ENCODE results near the gene NCDN.
"Not testable (repeated sequence)": the region's sequence is repeated elsewhere in the genome, so short reads cannot be mapped to it uniquely, and the experiment has no call there.

Gene NCDN

DNA sequence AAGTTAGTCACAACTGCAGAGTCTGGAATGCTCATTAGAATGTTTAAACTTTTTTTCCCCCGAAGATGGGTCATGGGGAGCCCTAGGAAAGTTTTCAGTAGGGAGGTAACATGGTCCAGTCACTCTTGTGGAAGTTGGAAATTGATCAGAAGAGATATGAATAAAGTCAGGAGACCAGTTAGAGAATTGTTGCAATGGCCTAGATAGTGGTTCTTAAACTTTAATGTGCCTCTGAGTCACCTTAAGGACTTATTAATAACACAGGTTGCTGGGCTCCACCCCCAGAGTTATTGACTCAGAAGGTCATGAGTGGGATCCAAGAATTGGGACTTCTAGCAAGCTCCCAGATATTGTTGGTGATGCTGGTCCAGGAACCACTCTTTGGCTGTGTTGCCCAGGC is 12.3 kb downstream of the NCDN start:
- DNase-seq: no peak

DNA sequence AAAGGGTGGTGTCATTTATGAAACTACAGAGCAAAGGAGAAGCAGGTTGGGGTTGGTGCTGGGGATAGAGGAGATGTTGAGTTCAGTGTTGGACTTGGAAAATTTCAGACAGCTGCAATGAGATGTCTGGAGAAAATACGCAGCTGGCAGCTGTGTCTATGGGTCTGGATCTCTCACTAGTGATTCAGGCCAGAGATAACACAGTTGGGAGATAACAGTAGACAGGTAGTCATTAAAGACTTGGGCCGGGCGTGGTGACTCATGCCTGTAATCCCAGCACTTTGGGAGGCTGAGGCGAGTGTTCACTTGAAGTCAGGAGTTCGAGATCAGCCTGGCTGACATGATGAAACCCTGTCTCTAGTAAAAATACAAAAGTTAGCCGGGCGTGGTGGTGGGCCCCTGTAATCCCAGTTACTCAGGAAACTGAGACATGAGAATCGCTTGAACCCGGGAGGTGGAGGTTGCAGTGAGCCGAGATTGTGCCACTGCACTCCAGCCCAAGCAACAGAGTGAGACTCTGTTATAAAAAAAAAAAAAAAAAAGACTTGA is 13.1 kb downstream of the NCDN start:
- no peak for DNase-seq

DNA sequence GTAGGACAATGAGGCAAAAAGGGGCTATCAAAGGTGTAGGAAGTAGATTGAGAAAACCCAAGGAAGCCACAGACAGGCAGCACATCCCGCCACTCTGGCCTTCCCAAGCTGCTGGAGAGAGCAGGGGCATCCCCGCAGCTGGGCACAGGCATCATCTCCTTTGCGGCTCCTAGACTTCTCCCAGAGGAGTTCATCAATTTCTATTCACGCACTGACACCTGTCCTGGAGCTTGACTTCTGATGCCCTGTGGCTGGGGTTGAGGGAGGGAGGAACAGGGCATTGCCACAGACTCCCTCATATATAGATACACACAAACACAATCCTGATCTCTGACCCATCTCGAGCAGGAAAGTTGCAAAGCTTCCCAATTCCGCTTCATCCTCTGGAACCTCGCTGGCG is 13.7 kb downstream of the NCDN start:
- DNase-seq: no peak

- no peak for DNase-seq
Observed at GRCh38 chr1:35572296-35572695, 14.7 kb downstream of the NCDN start.

GRCh38 chr1:35573198-35574124 is 15.9 kb downstream of the NCDN start, which contains the start of gene TFAP2E:
Gene TFAP2E, plus strand, starts transcription at chr1:35573314. Its CDS starts 264 bp downstream, at chr1:35573578.
- DNase-seq: no peak

- no peak for DNase-seq
Observed at GRCh38 chr1:35574125-35574654, 16.6 kb downstream of the NCDN start.

DNA sequence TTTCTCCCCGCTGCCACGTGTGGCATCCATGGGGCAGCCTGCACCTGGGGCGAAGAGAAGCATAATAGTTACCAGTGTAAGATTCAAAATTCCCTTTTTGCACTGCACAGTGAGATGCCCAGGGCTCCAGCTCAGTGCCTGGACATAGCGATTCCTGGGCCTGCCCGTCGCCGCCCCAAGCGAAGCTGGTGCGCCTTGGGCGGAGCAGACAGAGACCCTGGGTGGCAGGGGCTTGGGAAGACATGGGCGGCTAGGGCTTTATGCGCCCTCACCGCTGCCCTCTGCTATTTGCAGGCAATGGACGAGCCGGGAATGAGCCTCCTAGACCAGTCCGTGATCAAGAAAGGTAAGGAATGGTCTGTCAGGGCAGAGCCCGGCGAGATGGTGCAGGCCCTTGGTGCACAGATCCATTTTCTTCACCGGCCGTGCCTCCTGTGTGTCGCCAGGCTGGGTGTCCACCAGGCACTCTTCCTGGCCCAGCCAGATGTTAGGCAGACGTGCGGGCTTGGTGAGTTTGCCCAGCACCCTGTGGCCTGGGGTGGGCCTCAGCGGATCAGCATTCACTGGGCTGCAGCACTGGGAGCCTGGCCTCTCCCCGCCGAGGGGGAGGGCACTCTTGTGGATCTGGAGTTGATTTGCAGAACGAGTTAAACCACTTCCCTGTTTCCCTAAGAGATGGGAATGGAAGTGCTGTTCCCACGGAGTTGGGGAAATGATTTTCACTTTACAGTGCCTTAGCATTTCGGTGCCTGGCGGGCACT is 17.2 kb downstream of the NCDN start:
- no peak for DNase-seq

DNA sequence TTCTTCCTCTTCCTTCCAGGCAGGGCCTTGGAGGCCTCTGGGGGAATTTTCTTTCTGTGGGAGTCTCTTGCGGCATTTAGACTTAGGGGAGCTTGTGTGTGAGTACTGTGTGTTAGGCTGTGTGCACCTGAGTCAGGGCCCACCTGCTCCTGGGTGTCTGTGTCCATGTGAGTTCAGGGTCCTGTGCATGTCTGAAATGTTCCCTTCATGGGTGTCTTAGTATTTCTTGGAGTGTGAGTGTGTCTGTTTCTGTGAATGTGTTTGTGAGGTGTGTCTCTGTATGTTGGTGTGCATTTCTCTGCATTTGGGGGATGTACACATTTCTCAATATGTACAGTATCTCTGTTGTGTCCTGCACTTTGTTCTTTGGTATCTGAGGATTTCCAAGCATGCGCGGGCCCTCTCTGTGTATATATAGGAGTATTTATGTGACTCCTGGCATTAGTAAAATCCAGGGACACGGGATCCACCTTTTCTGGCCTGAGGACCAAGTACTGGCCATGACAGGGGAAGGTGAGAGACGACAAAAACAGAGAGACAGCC is 17.9 kb downstream of the NCDN start:
- DNase-seq: no peak

GRCh38 chr1:35576061-35576765 is 18.6 kb downstream of the NCDN start:
- no peak for DNase-seq

DNA sequence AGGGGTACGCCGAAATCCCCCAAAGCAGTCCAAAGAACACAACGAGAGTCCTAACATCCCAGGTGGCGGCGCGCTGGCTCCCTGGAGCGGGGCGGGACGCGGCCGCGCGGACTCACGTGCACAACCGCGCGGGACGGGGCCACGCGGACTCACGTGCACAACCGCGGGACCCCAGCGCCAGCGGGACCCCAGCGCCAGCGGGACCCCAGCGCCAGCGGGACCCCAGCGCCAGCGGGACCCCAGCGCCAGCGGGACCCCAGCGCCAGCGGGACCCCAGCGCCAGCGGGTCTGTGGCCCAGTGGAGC is 19.1 kb downstream of the NCDN start:
- not testable (repeated sequence) for DNase-seq

- peak; percentile 31 for DNase-seq
Observed at GRCh38 chr1:35577071-35577998, 19.7 kb downstream of the NCDN start.

GRCh38 chr1:35580949-35581388 is 23.4 kb downstream of the NCDN start:
- no peak for DNase-seq

DNA sequence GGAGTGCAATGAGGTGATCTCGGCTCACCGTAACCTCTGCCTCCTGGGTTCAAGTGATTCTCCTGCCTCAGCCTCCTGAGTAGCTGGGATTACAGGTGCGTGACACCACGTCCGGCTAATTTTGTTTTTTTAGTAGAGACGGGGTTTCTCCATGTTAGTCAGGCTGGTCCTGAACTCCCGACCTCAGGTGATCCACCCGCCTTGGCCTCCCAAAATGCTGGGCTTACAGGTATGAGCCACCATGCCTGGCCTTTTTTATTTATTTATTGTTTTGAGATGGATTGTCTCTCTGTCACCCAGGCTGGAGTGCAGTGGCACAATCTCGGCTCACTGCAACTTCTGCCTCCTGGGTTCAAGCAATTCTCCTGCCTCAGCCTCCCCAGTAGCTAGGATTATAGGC is 24.0 kb downstream of the NCDN start:
- not testable (repeated sequence) for DNase-seq

GRCh38 chr1:35585281-35585680 is 27.7 kb downstream of the NCDN start:
- DNase-seq: no peak

- not testable (repeated sequence) for DNase-seq
Observed at GRCh38 chr1:35585805-35586204, 28.2 kb downstream of the NCDN start.

- no peak for DNase-seq
Observed at GRCh38 chr1:35586808-35587207, 29.2 kb downstream of the NCDN start.

- no peak for DNase-seq
Observed at GRCh38 chr1:35587736-35588135, 30.1 kb downstream of the NCDN start.

DNA sequence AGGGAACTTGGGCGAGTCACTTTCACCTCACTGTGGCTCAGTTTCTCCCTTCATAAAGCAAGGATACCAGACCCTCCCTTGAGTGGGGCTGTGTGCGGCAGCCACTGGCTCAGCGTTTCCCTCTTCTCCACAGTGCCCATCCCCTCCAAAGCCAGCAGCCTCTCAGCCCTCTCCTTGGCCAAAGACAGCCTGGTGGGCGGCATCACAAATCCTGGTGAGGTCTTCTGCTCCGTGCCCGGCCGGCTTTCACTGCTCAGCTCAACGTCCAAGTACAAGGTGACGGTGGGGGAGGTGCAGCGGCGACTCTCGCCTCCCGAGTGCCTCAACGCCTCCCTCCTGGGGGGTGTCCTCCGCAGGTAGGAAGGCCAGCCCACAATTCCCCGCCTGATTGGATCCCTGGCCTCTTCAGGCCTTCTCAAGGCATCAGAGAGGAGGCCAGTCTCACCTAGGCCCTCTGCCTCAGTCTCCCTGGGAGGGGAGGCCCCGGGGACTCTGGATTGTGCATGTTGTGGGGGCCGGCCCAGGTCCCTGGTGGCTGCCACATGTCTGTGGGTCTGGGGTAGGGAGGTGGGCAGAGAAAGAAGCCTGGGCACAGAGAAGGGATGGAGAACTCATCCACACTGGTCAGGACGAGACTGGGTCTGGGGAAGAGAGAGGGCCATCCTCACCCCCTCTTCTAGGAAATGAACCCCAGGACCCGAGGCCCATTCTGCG is 30.8 kb downstream of the NCDN start:
- DNase-seq: no peak

DNA sequence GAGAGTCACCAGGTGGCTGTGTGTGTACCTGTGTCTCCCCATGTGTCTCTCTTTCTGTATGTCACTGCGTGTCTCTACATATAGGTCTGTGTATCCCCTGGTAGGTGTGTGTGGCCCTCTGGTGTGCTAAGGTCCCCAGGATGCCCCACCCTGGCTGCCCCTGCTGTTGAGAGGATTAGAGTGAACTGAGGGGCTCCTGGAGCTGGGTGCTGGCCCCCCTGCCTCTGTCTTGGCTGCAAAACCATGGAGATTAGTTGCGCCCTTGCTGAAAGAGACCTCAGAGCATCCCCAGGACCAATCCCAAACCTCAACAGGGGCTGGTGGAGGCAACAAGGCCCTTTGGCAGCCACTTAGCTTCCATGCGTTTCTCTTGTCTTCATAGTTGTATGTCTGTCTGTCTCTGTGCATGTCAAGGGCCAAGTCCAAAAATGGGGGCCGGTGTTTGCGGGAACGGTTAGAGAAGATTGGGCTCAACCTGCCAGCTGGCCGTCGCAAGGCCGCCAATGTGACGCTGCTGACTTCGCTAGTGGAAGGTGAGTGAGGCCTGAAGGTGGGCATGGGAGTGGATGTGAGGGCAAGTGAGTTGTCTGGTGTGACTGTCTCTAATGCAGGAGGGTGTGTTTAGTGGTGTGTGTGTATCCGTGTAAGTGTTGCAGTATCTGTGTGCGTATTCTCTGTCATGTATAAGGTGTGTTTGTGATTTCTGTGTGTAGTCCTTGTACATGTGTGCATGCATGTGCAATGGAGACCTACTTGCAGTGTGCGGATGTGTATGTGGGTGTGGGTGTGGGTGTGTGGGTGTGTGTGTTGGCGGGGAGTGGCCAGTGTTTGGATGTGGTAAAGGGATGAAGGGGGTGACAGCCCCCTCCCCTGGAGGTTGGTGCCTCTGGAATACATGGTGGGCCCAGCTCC is 32.2 kb downstream of the NCDN start:
- DNase-seq: no peak

All from activated CD4-positive, alpha-beta T cell treated with anti-CD3 and anti-CD28 coated beads for 1 hour (primary cell).